Stomach (tissue), 4 donors: ENCODE data around the gene SLC49A4.

Experiments used
- CTCF ChIP-seq, 7 experiments: fragments of 450-650 bp in 4 of 7; fragments of 200-600 bp in 3 of 7; sonication (generic) in 3 of 7; IDR thresholded peaks; one replicate each; pipeline ENCODE4 v1.5.1; 2016 to 2019; ENCODE audit warnings: antibody characterized with exemption in 7 of 7, control low read depth in 2 of 7, mild to moderate bottlenecking in 1 of 7
- EP300 ChIP-seq: sonication (generic); formaldehyde crosslinking; IDR thresholded peaks from one replicate; pipeline ENCODE4 v1.6.1; 2017; ENCODE audit warnings: antibody characterized with exemption
- POLR2A ChIP-seq, 4 donors: fragments of 450-650 bp; IDR thresholded peaks; one replicate each; pipeline ENCODE4 v1.6.1; 2016; ENCODE audit warnings: antibody characterized with exemption in 4 of 4, control low read depth in 2 of 4, mild to moderate bottlenecking in 1 of 4, moderate library complexity in 1 of 4
- POLR2AphosphoS5 ChIP-seq, 3 donors: sonication (generic); formaldehyde crosslinking; IDR thresholded peaks; one replicate each; pipeline ENCODE4 v1.6.1; 2016; ENCODE audit warnings: antibody characterized with exemption in 3 of 3

GRCh38 chr3:122928396-122929187 lies 133.7 kb downstream of the SLC49A4 start:
- TF ChIP-seq CTCF (IDR thresholded peaks at IDR 0.05): no peak
- TF ChIP-seq POLR2A (IDR thresholded peaks at IDR 0.05): no peak
- TF ChIP-seq EP300: no peak
- no peak for TF ChIP-seq POLR2AphosphoS5 (IDR thresholded peaks at IDR 0.05)
